ENCODE data around the gene TLE1.

DNA sequence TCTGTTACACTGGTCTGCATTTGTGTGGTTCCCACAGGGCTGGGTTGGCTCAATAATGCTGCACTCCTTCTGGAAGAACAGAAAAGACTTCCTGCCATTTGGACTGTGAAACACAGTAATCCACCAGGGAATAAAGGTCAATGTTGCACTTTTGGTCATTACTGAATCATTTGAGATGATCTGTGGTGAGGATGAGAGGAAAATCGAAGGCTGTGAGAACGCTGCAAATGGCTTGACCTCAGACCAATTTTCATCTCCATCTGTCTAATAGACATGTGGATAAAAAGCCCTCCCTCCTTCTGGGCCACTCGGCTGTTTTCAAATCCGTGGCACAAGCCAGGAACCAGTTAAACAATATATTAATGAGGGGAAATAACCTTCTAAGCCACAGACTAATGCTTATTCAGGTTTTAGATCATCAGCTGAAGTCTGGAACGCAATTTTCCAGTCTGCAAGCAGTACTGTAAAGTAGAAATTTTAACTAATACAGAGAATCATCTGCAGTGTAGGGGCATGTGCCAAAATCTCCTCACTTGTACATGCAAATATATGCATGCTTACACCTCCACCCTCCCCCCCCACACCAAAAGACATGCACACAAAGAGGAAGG, 20.2 kb downstream of the TLE1 start:
- TF ChIP-seq, protein P1, sequence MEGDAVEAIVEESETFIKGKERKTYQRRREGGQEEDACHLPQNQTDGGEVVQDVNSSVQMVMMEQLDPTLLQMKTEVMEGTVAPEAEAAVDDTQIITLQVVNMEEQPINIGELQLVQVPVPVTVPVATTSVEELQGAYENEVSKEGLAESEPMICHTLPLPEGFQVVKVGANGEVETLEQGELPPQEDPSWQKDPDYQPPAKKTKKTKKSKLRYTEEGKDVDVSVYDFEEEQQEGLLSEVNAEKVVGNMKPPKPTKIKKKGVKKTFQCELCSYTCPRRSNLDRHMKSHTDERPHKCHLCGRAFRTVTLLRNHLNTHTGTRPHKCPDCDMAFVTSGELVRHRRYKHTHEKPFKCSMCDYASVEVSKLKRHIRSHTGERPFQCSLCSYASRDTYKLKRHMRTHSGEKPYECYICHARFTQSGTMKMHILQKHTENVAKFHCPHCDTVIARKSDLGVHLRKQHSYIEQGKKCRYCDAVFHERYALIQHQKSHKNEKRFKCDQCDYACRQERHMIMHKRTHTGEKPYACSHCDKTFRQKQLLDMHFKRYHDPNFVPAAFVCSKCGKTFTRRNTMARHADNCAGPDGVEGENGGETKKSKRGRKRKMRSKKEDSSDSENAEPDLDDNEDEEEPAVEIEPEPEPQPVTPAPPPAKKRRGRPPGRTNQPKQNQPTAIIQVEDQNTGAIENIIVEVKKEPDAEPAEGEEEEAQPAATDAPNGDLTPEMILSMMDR (IDR thresholded peaks at IDR 0.05; ENCODE audit: low read depth, low read length): no peak
- TF ChIP-seq EZH2phosphoT487 (IDR thresholded peaks at IDR 0.05; ENCODE audit: low read depth): no peak
